Fibroblast of villous mesenchyme (primary cell): ENCODE data around the gene FAM151B. TPM values are rescaled to one million over a fixed set of nuclear protein-coding genes. Genes with fewer than 3 reads are reported as not detected.
"Not testable (repeated sequence)": the region's sequence is repeated elsewhere in the genome, so short reads cannot be mapped to it uniquely, and the experiment has no call there.

Source experiments
- DNase-seq: peaks from one replicate; pipeline ENCODE4 v3.0.0-alpha.2; 2010; ENCODE audit warnings: low read depth
- H3K4me3 ChIP-seq: 2 replicates; pipeline ENCODE4 v1.5.1; 2011; ENCODE audit warnings: low read depth, mild to moderate bottlenecking, low read length
- total RNA-seq: library from RNA; depleted of rRNA; stranded (reverse); fragments of >200 nt; gene quantifications from 2 replicates; pipeline ENCODE4 v1.2.3, GENCODE V29; 2012
- TF ChIP-seq, protein P1 (sequence below): IDR thresholded peaks from 2 replicates; pipeline ENCODE4 v1.5.1; 2012; ENCODE audit warnings: low read depth, mild to moderate bottlenecking, low read length; ENCODE audit not compliant: insufficient read depth

FAM151B gene
- total RNA-seq, 1 donor: 8.6 TPM

DNA sequence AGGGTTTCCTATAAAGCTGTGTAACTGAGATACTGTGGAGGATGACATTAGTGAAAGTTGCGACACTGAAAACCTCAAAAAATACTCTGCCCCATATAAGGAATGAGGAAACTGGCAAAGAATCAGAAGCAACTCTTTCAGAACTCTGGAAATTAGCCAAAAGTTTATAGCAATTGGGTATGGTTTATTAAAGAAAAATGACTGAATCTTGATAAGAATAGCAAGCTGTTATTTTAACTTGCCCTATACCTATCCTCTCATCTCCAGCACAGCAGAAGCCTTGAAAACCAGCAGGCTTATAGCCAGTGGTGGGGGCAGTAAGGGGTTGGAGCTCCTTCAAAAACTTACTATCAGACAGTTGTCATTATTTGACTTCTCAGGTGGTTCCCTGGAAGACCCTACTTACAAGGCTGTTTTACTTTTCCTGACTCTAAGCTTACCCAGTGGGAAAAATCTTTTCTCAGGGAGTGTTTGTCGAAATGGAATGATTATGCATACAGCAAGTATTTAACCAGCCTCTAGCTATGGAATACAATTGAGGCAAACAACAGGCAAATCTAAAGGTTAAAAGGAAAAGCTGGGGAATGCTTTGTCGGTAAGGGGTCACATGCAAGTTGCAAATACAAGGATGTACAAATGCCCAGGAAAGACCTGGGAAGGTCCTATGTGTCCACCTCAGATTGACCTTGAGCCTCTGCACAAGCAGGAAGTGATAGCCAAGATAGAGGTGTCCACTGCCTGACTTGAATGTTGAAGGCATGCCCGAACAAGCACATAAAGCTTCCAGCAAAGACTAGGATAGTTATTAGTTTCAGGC lies 21.0 kb upstream of the FAM151B start:
- TF ChIP-seq, protein P1, sequence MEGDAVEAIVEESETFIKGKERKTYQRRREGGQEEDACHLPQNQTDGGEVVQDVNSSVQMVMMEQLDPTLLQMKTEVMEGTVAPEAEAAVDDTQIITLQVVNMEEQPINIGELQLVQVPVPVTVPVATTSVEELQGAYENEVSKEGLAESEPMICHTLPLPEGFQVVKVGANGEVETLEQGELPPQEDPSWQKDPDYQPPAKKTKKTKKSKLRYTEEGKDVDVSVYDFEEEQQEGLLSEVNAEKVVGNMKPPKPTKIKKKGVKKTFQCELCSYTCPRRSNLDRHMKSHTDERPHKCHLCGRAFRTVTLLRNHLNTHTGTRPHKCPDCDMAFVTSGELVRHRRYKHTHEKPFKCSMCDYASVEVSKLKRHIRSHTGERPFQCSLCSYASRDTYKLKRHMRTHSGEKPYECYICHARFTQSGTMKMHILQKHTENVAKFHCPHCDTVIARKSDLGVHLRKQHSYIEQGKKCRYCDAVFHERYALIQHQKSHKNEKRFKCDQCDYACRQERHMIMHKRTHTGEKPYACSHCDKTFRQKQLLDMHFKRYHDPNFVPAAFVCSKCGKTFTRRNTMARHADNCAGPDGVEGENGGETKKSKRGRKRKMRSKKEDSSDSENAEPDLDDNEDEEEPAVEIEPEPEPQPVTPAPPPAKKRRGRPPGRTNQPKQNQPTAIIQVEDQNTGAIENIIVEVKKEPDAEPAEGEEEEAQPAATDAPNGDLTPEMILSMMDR: no peak
- DNase-seq: peak; percentile 82
- H3K4me3 ChIP-seq: no peak overlapping the region

DNA sequence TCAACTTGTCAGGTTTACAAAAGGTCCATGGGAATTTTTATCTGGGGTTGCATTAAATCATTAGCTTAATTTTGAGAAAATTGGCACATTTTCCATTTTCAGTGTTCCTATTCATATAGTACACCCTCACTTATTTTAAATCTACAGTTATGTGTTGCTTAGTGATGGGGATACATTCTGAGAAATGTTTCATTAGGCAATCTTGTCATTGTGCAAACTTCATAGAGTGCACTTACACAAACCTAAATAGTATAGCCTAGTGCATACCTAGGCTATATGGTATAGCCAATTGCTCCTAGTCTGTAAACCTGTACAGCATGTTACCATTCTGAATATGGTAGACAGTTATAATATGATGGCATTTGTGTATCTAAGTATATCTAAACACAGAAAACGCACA lies 19.8 kb upstream of the FAM151B start:
- H3K4me3 ChIP-seq: no peak overlapping the region
- no peak for DNase-seq
- TF ChIP-seq, protein P1: no peak

- H3K4me3 ChIP-seq, DNase-seq: not testable (repeated sequence)
These were observed 17.3 kb upstream of the FAM151B start for GRCh38 chr5:80470631-80471030.

GRCh38 chr5:80474929-80475328 lies 13.0 kb upstream of the FAM151B start:
- TF ChIP-seq, protein P1: no peak
- DNase-seq: peak; percentile 52
- H3K4me3 ChIP-seq: no peak overlapping the region

GRCh38 chr5:80479713-80480112 lies 8.2 kb upstream of the FAM151B start:
- TF ChIP-seq, protein P1: no peak
- DNase-seq: no peak
- H3K4me3 ChIP-seq: no peak overlapping the region

DNA sequence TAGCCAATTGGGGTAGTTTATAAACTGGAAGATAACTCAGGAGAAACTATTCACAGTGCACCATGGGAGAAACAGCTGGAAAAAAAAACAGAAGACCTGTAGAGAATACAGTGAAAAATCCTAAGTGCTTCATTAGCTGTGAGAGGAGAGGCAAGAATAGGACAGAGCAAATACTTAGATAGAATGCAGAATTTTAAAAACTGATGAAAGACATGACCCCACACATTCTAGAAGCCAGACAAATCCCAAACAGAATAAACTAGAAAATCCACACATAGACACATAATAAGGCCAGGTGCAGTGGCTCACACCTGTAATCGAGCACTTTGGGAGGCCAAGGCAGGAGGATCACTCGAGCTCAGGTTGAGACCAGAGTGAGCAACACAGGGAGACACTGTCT lies 7.5 kb upstream of the FAM151B start:
- no peak for DNase-seq
- TF ChIP-seq, protein P1: no peak
- no peak overlapping the region for H3K4me3 ChIP-seq

DNA sequence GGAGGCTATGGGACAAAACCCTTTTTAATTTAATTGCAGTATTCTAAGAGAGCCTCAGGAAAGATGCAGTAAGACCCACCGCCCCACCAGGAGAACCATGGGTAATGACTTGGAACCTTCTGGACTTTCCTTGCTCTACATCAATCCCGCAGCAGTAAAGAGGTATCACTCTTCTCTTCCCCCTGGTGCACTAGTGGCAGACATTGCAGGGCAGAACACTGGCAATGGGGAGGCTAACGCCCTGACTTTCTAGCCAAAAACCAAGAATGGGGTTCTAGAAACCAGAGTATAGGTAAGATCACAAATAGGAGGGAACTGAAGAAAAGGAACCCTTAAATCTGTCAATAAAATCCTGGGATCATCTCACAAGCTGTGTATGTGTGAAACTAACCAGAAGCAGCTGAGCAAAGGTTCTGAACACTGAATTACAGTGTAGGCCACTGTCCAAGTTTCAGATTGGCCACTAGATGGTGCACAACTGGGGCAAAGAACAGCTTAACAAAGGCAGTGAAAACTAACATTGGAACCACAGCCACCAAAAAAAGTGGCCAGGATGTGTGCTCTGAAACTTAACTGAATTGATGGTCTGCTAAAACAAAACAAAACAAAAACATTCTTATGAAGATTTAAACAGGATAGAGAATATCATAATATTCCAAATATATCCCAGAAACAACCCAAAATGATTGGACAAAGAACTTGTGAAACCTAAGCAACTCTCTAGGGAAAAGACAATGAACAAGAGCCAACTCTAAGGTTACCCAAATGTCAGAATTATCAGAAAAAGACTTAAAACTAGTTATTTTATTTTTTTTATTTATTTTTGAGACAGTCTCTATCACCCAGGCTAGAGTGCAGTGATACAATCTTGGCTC lies 6.6 kb upstream of the FAM151B start:
- TF ChIP-seq, protein P1: peak; percentile 91
- DNase-seq: peak; percentile 66
- no peak overlapping the region for H3K4me3 ChIP-seq
